OCI-LY1 (cell line): ENCODE measurements around the gene IGBP1.

ENCODE experiments used
- H2AFZ ChIP-seq: fragments of 200-600 bp; sonication (generic), shearing (Covaris generic); 2 replicates; pipeline ENCODE4 v1.6.0; 2014; ENCODE audit warnings: antibody characterized with exemption, mild to moderate bottlenecking, low read length
- H3F3A ChIP-seq: fragments of 200-600 bp; sonication (generic), shearing (Covaris generic); 2 replicates; pipeline ENCODE4 v1.6.0; 2014; ENCODE audit warnings: mild to moderate bottlenecking, antibody characterized with exemption, low read length, moderate library complexity; ENCODE audit not compliant: insufficient read depth
- H3K27ac ChIP-seq: fragments of 200-600 bp; sonication (generic); 2 replicates; pipeline ENCODE4 v1.5.1; 2014; ENCODE audit warnings: low read length, mixed run types, mild to moderate bottlenecking, low read depth; ENCODE audit not compliant: poor library complexity, severe bottlenecking
- H3K27me3 ChIP-seq: fragments of 200-600 bp; sonication (generic); 2 replicates; pipeline ENCODE4 v1.6.0; 2014; ENCODE audit warnings: antibody characterized with exemption, mild to moderate bottlenecking, low read length, moderate library complexity; ENCODE audit not compliant: insufficient read depth
- H3K36me3 ChIP-seq: fragments of 200-600 bp; sonication (generic); 2 replicates; pipeline ENCODE4 v1.6.1; 2014; ENCODE audit warnings: mild to moderate bottlenecking, antibody characterized with exemption, low read length, moderate library complexity, mixed read lengths; ENCODE audit not compliant: insufficient read depth
- H3K4me1 ChIP-seq: fragments of 200-600 bp; sonication (generic); 2 replicates; pipeline ENCODE4 v1.5.1; 2014; ENCODE audit warnings: mild to moderate bottlenecking, low read length, moderate library complexity; ENCODE audit not compliant: insufficient read depth, severe bottlenecking
- H3K4me2 ChIP-seq: fragments of 200-600 bp; sonication (generic), shearing (Covaris generic); 2 replicates; pipeline ENCODE4 v1.6.1; 2014; ENCODE audit warnings: low read length
- H3K4me3 ChIP-seq: fragments of 200-600 bp; sonication (generic); 2 replicates; pipeline ENCODE4 v1.5.1; 2014; ENCODE audit warnings: low read length, low read depth, mild to moderate bottlenecking, mixed read lengths; ENCODE audit not compliant: poor library complexity, severe bottlenecking
- H3K79me2 ChIP-seq: fragments of 200-600 bp; shearing (Covaris generic); 2 replicates; pipeline ENCODE4 v1.6.1; 2016; ENCODE audit warnings: mixed run types, low read length, mixed read lengths; ENCODE audit not compliant: insufficient read depth
- H3K9ac ChIP-seq: fragments of 200-600 bp; sonication (generic), shearing (Covaris generic); 2 replicates; pipeline ENCODE4 v1.6.1; 2014; ENCODE audit warnings: mild to moderate bottlenecking, low read length, mixed read lengths
- H3K9me2 ChIP-seq: fragments of 200-600 bp; sonication (generic), shearing (Covaris generic); 2 replicates; pipeline ENCODE4 v1.6.1; 2014; ENCODE audit warnings: low read depth, mild to moderate bottlenecking, low read length, mixed read lengths
- H3K9me3 ChIP-seq: fragments of 200-600 bp; shearing (Covaris generic); 2 replicates; pipeline ENCODE4 v1.6.1; 2014; ENCODE audit warnings: low read length, mixed read lengths
- H4K20me1 ChIP-seq: fragments of 200-600 bp; sonication (generic), shearing (Covaris generic); 2 replicates; pipeline ENCODE4 v1.6.0; 2016; ENCODE audit warnings: mild to moderate bottlenecking, low read length; ENCODE audit not compliant: insufficient read depth
- CTCF ChIP-seq: fragments of 200-600 bp; sonication (generic), shearing (Covaris generic); IDR thresholded peaks from 2 replicates; pipeline ENCODE4 v1.5.1; 2017; ENCODE audit warnings: mild to moderate bottlenecking, antibody characterized with exemption, low read length, moderate library complexity, mixed read lengths
- EZH2 ChIP-seq: fragments of 200-600 bp; sonication (generic), shearing (Covaris generic); IDR thresholded peaks from 2 replicates; pipeline ENCODE4 v1.8.0; 2017; ENCODE audit warnings: borderline replicate concordance, mixed run types, mild to moderate bottlenecking, antibody characterized with exemption, low read length, moderate library complexity, mixed read lengths

IGBP1 gene

GRCh38 chrX:70133303-70134115, at the start of gene IGBP1:
Gene IGBP1 (plus strand): TSS chrX:70133447. CDS start chrX:70133948, 501 bp downstream.
- Histone ChIP-seq H3F3A (no peaks in the 10 kb centered on the region), H3K9ac (peak within 1 kb of the TSS; percentile 88), H3K4me3 (peak within 1 kb of the TSS; percentile 96), H3K9me2 (no peaks in the 10 kb centered on the region), H3K27ac (peak within 1 kb of the TSS; percentile 91), H3K36me3 (peaks cover 16% of the 10 kb centered on the region), H2AFZ (peak within 1 kb of the TSS; percentile 83), H3K9me3 (no peaks in the 10 kb centered on the region), H3K27me3 (no peaks in the 10 kb centered on the region), H3K79me2 (peaks cover 4% of the 10 kb centered on the region; the same call in 1 of the 2 replicates), H4K20me1 (no peaks in the 10 kb centered on the region), H3K4me1 (peaks cover 25% of the 10 kb centered on the region), H3K4me2 (peak within 1 kb of the TSS; percentile 66)
- no peak for TF ChIP-seq EZH2
- TF ChIP-seq CTCF: peak; percentile 71

GRCh38 chrX:70084592-70085240, 48.5 kb upstream of the IGBP1 start:
- no peak overlapping the region for H3K4me2 ChIP-seq
- H3K36me3 ChIP-seq: no peaks in the 10 kb centered on the region
- no peaks in the 10 kb centered on the region for H3K4me1 ChIP-seq
- no peaks in the 10 kb centered on the region for H3K27me3 ChIP-seq
- H3K4me3 ChIP-seq: no peak overlapping the region
- H3K9ac ChIP-seq: no peak overlapping the region
- no peak overlapping the region for H3K27ac ChIP-seq
- H3F3A ChIP-seq: no peaks in the 10 kb centered on the region
- H4K20me1 ChIP-seq: no peaks in the 10 kb centered on the region
- no peaks in the 10 kb centered on the region for H3K79me2 ChIP-seq
- H3K9me2 ChIP-seq: no peaks in the 10 kb centered on the region
- TF ChIP-seq EZH2 (no peak), CTCF (no peak)
- H2AFZ ChIP-seq: no peak overlapping the region
- H3K9me3 ChIP-seq: no peaks in the 10 kb centered on the region

GRCh38 chrX:70087857-70088630, 45.2 kb upstream of the IGBP1 start:
- H3K36me3 ChIP-seq: no peaks in the 10 kb centered on the region
- no peaks in the 10 kb centered on the region for H4K20me1 ChIP-seq
- H3K79me2 ChIP-seq: no peaks in the 10 kb centered on the region
- H2AFZ ChIP-seq: no peak overlapping the region
- TF ChIP-seq CTCF: no peak
- TF ChIP-seq EZH2: no peak
- H3K4me3 ChIP-seq: no peak overlapping the region
- no peaks in the 10 kb centered on the region for H3K27me3 ChIP-seq
- no peaks in the 10 kb centered on the region for H3K9me3 ChIP-seq
- no peaks in the 10 kb centered on the region for H3K9me2 ChIP-seq
- no peaks in the 10 kb centered on the region for H3K4me1 ChIP-seq
- no peak overlapping the region for H3K4me2 ChIP-seq
- no peak overlapping the region for H3K27ac ChIP-seq
- no peaks in the 10 kb centered on the region for H3F3A ChIP-seq
- H3K9ac ChIP-seq: no peak overlapping the region
